ENCODE measurements around the gene CNNM1. TPM values are rescaled to one million over a fixed set of nuclear protein-coding genes. Genes with fewer than 3 reads are reported as not detected.

Gene CNNM1
- total and polyA plus RNA-seq, 8 donors: 0.53 to 1.6 (median 1.3) TPM

DNA sequence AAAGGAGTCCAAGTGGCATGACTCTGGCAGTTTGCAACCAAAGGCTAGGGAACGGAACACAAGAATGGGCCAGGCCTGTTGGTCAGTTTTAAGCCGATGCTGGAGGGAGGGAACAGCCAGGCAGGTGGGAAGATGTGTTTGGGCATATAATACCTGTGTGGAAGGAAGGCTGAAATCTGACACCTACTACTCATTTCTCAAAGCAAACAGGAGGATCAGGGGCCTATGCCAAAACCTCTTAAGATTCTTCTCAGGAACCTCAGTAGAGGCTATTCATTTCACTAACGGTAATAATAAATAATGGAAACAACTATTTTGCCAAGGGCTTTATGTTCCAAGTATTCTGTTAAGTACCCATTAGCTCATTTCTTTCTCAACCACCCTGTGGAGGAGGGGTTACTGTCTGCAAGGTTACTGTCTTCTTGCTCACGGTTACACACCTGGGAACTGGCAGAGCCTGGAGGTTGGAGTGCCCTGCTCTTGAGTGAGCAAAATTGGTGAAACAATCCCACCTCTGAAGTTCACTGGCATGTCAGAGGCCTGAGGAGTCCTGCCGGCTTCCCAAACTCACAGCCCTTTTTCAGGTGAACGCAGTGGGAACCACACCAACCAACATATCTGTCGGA, 65.7 kb downstream of the CNNM1 start:
- no peak overlapping the region for H3K4me3 ChIP-seq
- no peak for TF ChIP-seq CTCF (IDR thresholded peaks at IDR 0.05)
- no peaks in the 10 kb centered on the region for H3K9me3 ChIP-seq
- no peak overlapping the region for H3K27ac ChIP-seq
- H3K27me3 ChIP-seq: no peaks in the 10 kb centered on the region
- ATAC-seq (peak in 1 of 4 donors; percentile 17), FAIRE-seq (no peak), DNase-seq (no peak)
- intact Hi-C loops (cut with DNase I): loop anchor here in 2 of 3 donors (5.0 to 10.0 kb wide), 2 partner anchors 217 to 220 kb away; no protein-coding TSS in a partner anchor
- peaks cover 0 to 27% (median 5%) of the 10 kb centered on the region in 3 donors for H3K36me3 ChIP-seq
- H3K4me1 ChIP-seq: no peaks in the 10 kb centered on the region
- WGBS, 2 donors: 86% methylated on average over 7 of the region's 7 CpGs

GRCh38 chr10:99395750-99396445, 66.7 kb downstream of the CNNM1 start:
- FAIRE-seq (no peak), DNase-seq (no peak), ATAC-seq (peak in 1 of 4 donors; percentile 33)
- no peaks in the 10 kb centered on the region for H3K9me3 ChIP-seq
- no peak overlapping the region for H3K4me3 ChIP-seq
- 50 to 62% methylated on average over 2 of the region's 2 CpGs for WGBS, 2 donors
- no peaks in the 10 kb centered on the region for H3K27me3 ChIP-seq
- intact Hi-C loops (cut with DNase I): loop anchor here in 2 of 3 donors (5.0 to 10.0 kb wide), 2 partner anchors 216 to 219 kb away; no protein-coding TSS in a partner anchor
- H3K4me1 ChIP-seq: no peaks in the 10 kb centered on the region
- TF ChIP-seq CTCF (IDR thresholded peaks at IDR 0.05): no peak
- no peak overlapping the region for H3K27ac ChIP-seq
- H3K36me3 ChIP-seq: peaks cover 0 to 29% (median 5%) of the 10 kb centered on the region in 3 donors

DNA sequence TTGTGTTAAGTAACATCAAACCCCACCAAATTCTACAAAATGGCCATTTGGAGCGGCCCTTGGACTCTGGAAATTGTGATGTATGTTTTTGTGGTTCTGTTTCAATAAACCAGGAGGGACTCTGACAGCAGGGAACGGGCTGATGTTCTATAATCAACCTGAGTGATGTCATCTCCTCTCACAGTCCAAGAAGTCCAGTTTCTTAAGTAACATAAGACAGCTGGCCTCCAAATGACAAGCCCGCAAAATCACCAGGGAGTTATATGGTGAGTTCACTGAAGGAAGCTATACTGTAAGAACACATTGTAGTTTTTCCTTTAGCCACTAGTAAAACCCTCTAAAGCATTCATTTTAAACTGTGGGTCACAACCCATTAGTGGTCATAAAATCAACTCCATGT, 67.3 kb downstream of the CNNM1 start:
- Histone ChIP-seq H3K27ac (no peak overlapping the region), H3K4me3 (no peak overlapping the region), H3K27me3 (no peaks in the 10 kb centered on the region), H3K4me1 (no peaks in the 10 kb centered on the region), H3K9me3 (no peaks in the 10 kb centered on the region), H3K36me3 (peaks cover 0 to 35% (median 5%) of the 10 kb centered on the region in 3 donors)
- DNase-seq (no peak), ATAC-seq (no peak), FAIRE-seq (no peak)
- 82 to 86% methylated on average over 3 of the region's 3 CpGs for WGBS, 2 donors
- intact Hi-C loops (cut with DNase I): loop anchor here in 2 of 3 donors (5.0 to 10.0 kb wide), 2 partner anchors 216 to 218 kb away; no protein-coding TSS in a partner anchor
- no peak for TF ChIP-seq CTCF (IDR thresholded peaks at IDR 0.05)

- 97 to 100% methylated on average over 3 of the region's 3 CpGs for whole genome bisulfite sequencing, 2 donors
- Histone ChIP-seq H3K4me3 (no peak overlapping the region), H3K4me1 (no peaks in the 10 kb centered on the region), H3K27ac (no peak overlapping the region), H3K36me3 (peaks cover 0 to 58% (median 24%) of the 10 kb centered on the region in 3 donors), H3K27me3 (no peaks in the 10 kb centered on the region), H3K9me3 (no peaks in the 10 kb centered on the region)
- ATAC-seq (no peak), DNase-seq (no peak), FAIRE-seq (no peak)
- no peak for TF ChIP-seq CTCF (IDR thresholded peaks at IDR 0.05)
- intact Hi-C loops (cut with DNase I): loop anchor here in 2 of 3 donors (5.0 to 10.0 kb wide), 2 partner anchors 213 to 215 kb away; no protein-coding TSS in a partner anchor
Observed at GRCh38 chr10:99399664-99400063, 70.5 kb downstream of the CNNM1 start.
